ENCODE measurements around the gene MID1.
A peak's percentile ranks its signal among the peaks of the same experiment; 100 is the strongest.

MID1 gene

DNA sequence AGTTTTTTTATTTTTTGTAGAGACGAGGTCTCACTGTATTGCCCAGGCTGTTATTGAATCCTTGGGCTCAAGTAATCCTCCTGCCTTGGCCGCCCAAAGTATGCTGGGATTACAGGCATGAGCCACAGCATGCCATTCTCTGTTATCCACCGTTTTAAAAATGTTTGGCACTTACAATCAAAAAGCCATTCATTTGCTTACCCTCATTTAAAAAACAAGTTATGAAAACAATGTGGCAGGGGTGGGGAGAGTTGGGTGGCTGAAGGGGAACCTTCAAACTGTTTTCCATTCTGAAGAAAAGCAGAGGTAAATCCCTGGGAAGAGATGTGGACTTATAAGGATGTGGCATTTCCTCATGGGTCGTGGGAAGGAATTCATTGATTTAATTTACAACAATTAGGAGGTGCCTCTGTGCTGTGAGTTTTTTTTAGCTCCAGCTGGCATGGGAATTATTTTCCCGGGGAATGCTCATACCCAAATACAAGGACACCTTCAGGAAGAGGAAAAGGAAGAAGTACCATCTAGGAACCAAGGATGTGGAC is 103.5 kb downstream of the MID1 start:
- no peak for DNase-seq (ENCODE audit: low read depth)
- no peak overlapping the region for H3K4me3 ChIP-seq (ENCODE audit: low read depth, low read length)
- TF ChIP-seq, protein P1, sequence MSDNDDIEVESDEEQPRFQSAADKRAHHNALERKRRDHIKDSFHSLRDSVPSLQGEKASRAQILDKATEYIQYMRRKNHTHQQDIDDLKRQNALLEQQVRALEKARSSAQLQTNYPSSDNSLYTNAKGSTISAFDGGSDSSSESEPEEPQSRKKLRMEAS (IDR thresholded peaks at IDR 0.05; ENCODE audit: low read depth, low read length): no peak
- TF ChIP-seq POLR2A (IDR thresholded peaks at IDR 0.05; ENCODE audit: extremely low read depth, insufficient read length) (no peak), MYC (IDR thresholded peaks at IDR 0.05; ENCODE audit: low read depth, low read length) (no peak)
- TF ChIP-seq, protein P2, sequence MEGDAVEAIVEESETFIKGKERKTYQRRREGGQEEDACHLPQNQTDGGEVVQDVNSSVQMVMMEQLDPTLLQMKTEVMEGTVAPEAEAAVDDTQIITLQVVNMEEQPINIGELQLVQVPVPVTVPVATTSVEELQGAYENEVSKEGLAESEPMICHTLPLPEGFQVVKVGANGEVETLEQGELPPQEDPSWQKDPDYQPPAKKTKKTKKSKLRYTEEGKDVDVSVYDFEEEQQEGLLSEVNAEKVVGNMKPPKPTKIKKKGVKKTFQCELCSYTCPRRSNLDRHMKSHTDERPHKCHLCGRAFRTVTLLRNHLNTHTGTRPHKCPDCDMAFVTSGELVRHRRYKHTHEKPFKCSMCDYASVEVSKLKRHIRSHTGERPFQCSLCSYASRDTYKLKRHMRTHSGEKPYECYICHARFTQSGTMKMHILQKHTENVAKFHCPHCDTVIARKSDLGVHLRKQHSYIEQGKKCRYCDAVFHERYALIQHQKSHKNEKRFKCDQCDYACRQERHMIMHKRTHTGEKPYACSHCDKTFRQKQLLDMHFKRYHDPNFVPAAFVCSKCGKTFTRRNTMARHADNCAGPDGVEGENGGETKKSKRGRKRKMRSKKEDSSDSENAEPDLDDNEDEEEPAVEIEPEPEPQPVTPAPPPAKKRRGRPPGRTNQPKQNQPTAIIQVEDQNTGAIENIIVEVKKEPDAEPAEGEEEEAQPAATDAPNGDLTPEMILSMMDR (IDR thresholded peaks at IDR 0.05; ENCODE audit: low read depth, low read length): no peak

DNA sequence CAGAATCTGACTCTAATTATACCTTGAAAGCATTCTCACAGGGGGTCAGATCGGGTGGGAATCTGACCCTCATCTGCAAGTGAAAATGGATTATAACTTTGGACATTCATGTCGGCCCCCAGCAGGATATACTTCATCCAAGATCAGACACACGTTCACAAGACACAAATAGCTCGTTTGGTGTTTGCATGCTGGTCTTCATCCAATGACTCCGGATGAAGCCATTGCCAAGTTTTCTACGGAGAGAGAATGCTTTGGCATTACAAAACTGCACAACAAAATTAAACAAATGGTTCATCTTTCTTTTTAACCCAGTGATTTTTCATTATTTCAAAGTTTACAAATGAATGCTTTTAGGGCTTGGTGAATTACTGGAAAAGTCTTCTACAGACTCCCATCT is 105.5 kb downstream of the MID1 start:
- TF ChIP-seq, protein P2 (IDR thresholded peaks at IDR 0.05; ENCODE audit: low read depth, low read length): no peak
- TF ChIP-seq, protein P1 (IDR thresholded peaks at IDR 0.05; ENCODE audit: low read depth, low read length): no peak
- no peak for TF ChIP-seq MYC (IDR thresholded peaks at IDR 0.05; ENCODE audit: low read depth, low read length)
- no peak for TF ChIP-seq POLR2A (IDR thresholded peaks at IDR 0.05; ENCODE audit: extremely low read depth, insufficient read length)
- no peak for DNase-seq (ENCODE audit: low read depth)
- no peak overlapping the region for H3K4me3 ChIP-seq (ENCODE audit: low read depth, low read length)

DNA sequence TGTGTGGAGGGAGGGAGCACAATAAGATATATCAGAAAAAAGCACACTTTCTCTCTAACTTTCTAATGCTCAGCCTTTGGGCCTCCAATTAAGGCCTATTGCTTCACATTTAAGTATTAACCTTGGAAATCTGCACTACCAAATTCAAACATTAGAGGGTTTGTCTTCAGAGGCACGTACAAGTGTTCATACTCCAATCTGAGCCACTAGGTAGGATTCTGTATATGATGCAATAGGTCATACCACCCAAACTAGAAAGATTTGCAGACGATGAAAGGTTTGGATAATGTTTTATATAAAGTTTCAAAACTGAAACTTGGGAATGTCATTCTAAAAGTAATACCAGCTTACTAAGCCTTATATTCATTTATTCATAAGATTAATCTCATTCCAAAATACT is 106.4 kb downstream of the MID1 start:
- no peak overlapping the region for H3K4me3 ChIP-seq (ENCODE audit: low read depth, low read length)
- peak; percentile 2 for DNase-seq (ENCODE audit: low read depth)
- no peak for TF ChIP-seq POLR2A (IDR thresholded peaks at IDR 0.05; ENCODE audit: extremely low read depth, insufficient read length)
- TF ChIP-seq, protein P2 (IDR thresholded peaks at IDR 0.05; ENCODE audit: low read depth, low read length): no peak
- TF ChIP-seq MYC (IDR thresholded peaks at IDR 0.05; ENCODE audit: low read depth, low read length): no peak
- TF ChIP-seq, protein P1 (IDR thresholded peaks at IDR 0.05; ENCODE audit: low read depth, low read length): no peak

DNA sequence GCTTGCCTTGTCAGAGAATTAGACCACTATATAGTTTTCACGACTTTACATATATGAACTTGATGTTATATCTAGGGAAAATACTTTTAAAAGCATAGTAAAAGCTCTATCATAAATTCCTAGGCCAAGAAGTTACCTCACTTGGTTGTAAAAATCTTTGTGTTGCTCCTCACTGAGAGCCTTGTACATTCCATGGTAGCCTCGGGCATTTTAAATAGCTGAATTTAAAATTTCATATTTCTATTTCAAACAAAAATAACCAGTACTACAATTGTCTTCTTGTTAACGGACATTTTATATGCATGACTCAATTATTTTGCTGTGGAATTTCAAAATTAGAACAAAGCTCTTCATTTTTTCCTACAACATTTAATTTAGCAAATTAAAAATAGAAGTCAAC is 107.6 kb downstream of the MID1 start:
- DNase-seq (ENCODE audit: low read depth): no peak
- TF ChIP-seq MYC (IDR thresholded peaks at IDR 0.05; ENCODE audit: low read depth, low read length) (no peak), POLR2A (IDR thresholded peaks at IDR 0.05; ENCODE audit: extremely low read depth, insufficient read length) (no peak)
- TF ChIP-seq, protein P2 (IDR thresholded peaks at IDR 0.05; ENCODE audit: low read depth, low read length): no peak
- TF ChIP-seq, protein P1 (IDR thresholded peaks at IDR 0.05; ENCODE audit: low read depth, low read length): no peak
- H3K4me3 ChIP-seq (ENCODE audit: low read depth, low read length): no peak overlapping the region

DNA sequence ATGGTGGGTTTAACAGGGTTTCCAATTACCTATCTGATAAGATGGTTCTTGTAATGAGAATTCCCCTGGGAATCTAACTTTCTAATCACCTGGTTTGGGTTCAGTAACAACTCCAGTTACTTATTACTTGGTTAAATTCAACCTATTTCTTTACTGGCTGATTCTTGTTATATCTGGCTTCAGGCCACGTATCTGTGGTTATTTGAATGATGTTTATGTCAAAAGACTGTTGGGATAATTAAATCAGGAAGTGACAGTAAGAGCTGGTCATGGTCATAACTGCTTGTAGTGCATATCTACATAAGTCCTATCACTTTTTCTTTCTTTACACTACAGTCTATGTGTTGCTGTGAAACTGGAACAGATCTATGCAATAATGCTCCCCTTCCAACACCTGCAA is 108.1 kb downstream of the MID1 start:
- no peak overlapping the region for H3K4me3 ChIP-seq (ENCODE audit: low read depth, low read length)
- TF ChIP-seq, protein P2 (IDR thresholded peaks at IDR 0.05; ENCODE audit: low read depth, low read length): no peak
- TF ChIP-seq, protein P1 (IDR thresholded peaks at IDR 0.05; ENCODE audit: low read depth, low read length): no peak
- TF ChIP-seq MYC (IDR thresholded peaks at IDR 0.05; ENCODE audit: low read depth, low read length): no peak
- TF ChIP-seq POLR2A (IDR thresholded peaks at IDR 0.05; ENCODE audit: extremely low read depth, insufficient read length): no peak
- no peak for DNase-seq (ENCODE audit: low read depth)

Measured in NB4 (cell line).